NCI-H510A treated with DMSO at 0.1 percent for 48 hours (cell line): ENCODE results near the gene SPRR2D.
"Not testable (repeated sequence)": the region's sequence is repeated elsewhere in the genome, so short reads cannot be mapped to it uniquely, and the experiment has no call there.

ENCODE experiments used
- DNase-seq: peaks from one replicate; lab custom pipeline; 2025; lab: John Stamatoyannopoulos, UW

SPRR2D gene

GRCh38 chr1:153011235-153011758 lies 29.6 kb downstream of the SPRR2D start:
- not testable (repeated sequence) for DNase-seq

- DNase-seq, result no peak
Measured at GRCh38 chr1:153001382-153001781, 39.5 kb downstream of the SPRR2D start, which contains the start of gene SPRR3. TSS of gene SPRR3 (plus strand) at chr1:153001749. CDS start at chr1:153003021, 1,272 bp downstream.

- no peak for DNase-seq
Measured at GRCh38 chr1:153000294-153000693, 40.6 kb downstream of the SPRR2D start.

- DNase-seq, result no peak
Measured at GRCh38 chr1:152999818-153000217, 41.1 kb downstream of the SPRR2D start.

GRCh38 chr1:152998476-152998875 lies 42.4 kb downstream of the SPRR2D start:
- no peak for DNase-seq

- no peak for DNase-seq
Measured at GRCh38 chr1:152997901-152998300, 43.0 kb downstream of the SPRR2D start.

GRCh38 chr1:152996633-152997400 lies 44.1 kb downstream of the SPRR2D start:
- no peak for DNase-seq

GRCh38 chr1:152995842-152996241 lies 45.1 kb downstream of the SPRR2D start:
- DNase-seq, result no peak

DNA sequence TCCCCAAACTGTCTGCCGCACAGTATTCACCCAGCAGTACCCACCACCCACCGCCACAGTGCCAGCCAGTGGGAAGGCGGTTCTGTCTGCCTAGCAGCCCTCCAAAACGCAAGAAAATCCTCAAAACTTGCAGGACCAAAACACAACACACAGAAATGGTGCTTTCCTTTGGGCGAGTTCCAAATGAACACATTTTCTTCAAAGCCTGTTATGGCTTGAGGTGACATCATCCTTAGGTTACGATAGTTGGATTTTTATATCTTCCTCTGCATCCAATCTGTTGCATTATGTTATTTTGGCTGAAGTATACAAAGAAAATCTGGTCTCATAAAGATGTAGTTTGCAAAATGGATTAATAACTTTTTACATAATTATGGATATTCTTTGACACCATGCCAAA lies 47.7 kb downstream of the SPRR2D start:
- no peak for DNase-seq
